GM23338 (cell line): ENCODE data around the gene ARID4B. TPM values are rescaled to one million over a fixed set of nuclear protein-coding genes. Genes with fewer than 3 reads are reported as not detected.

Experiments
- ATAC-seq: fragments of 200-7000 bp; cut with Tn5 transposase; 3 replicates; pipeline ENCODE4 v1.9.1; 2020
- DNase-seq: peaks from one replicate; pipeline ENCODE4 v3.0.0-alpha.2; 2015; ENCODE audit warnings: low spot score
- H2AFZ ChIP-seq: fragments of 200-600 bp; sonication (generic); 2 replicates; pipeline ENCODE4 v1.8.0; 2016; ENCODE audit warnings: antibody characterized with exemption, mild to moderate bottlenecking, moderate library complexity
- H3F3A ChIP-seq: fragments of 200-600 bp; sonication (generic); replicated peaks from 2 replicates; pipeline ENCODE4 v1.8.0; 2017; ENCODE audit warnings: antibody characterized with exemption, mixed run types, low read depth
- H3K27ac ChIP-seq: fragments of 200-600 bp; sonication (generic); 2 replicates; pipeline ENCODE4 v1.6.1; 2016; ENCODE audit warnings: low read depth
- H3K27me3 ChIP-seq: fragments of 200-600 bp; sonication (generic); 2 replicates; pipeline ENCODE4 v1.8.0; 2016; ENCODE audit warnings: mild to moderate bottlenecking, mixed run types, moderate library complexity; ENCODE audit not compliant: insufficient read depth
- H3K36me3 ChIP-seq: fragments of 200-600 bp; sonication (generic); 2 replicates; pipeline ENCODE4 v1.8.0; 2016; ENCODE audit warnings: mild to moderate bottlenecking; ENCODE audit not compliant: insufficient read depth
- H3K4me1 ChIP-seq: fragments of 200-600 bp; sonication (generic); 2 replicates; pipeline ENCODE4 v1.8.0; 2016; ENCODE audit warnings: mild to moderate bottlenecking, moderate library complexity; ENCODE audit not compliant: insufficient read depth
- H3K4me2 ChIP-seq: fragments of 200-600 bp; sonication (generic); 2 replicates; pipeline ENCODE4 v1.7.1; 2017; ENCODE audit warnings: mixed run types
- H3K4me3 ChIP-seq: fragments of 200-600 bp; sonication (generic); 2 replicates; pipeline ENCODE4 v1.6.1; 2016; ENCODE audit warnings: mixed run types
- H3K79me2 ChIP-seq: fragments of 200-600 bp; sonication (generic); replicated peaks from 2 replicates; pipeline ENCODE4 v1.8.0; 2017; ENCODE audit warnings: mild to moderate bottlenecking; ENCODE audit not compliant: insufficient read depth
- H3K9me2 ChIP-seq: fragments of 200-600 bp; sonication (generic); 2 replicates; pipeline ENCODE4 v1.8.0; 2017; ENCODE audit not compliant: insufficient read depth
- H4K20me1 ChIP-seq: fragments of 200-600 bp; sonication (generic); replicated peaks from 2 replicates; pipeline ENCODE4 v1.8.0; 2017; ENCODE audit warnings: mild to moderate bottlenecking; ENCODE audit not compliant: insufficient read depth
- H3K27ac Mint-ChIP-seq: 2 replicates; pipeline ENCODE4 v1.8.0; 2020; ENCODE audit warnings: inconsistent platforms, mild to moderate bottlenecking, moderate library complexity, mixed read lengths
- H3K27me3 Mint-ChIP-seq: 3 replicates; pipeline ENCODE4 v1.8.0; 2022; ENCODE audit warnings: low read depth, mild to moderate bottlenecking, moderate library complexity, mixed read lengths, inconsistent platforms; ENCODE audit not compliant: insufficient read depth, poor library complexity
- H3K36me3 Mint-ChIP-seq: 3 replicates; pipeline ENCODE4 v1.8.0; 2021; ENCODE audit warnings: low read depth, mild to moderate bottlenecking, inconsistent platforms, moderate library complexity, mixed read lengths
- H3K4me1 Mint-ChIP-seq: 3 replicates; pipeline ENCODE4 v1.8.0; 2020; ENCODE audit warnings: mild to moderate bottlenecking, inconsistent platforms, mixed read lengths
- H3K4me3 Mint-ChIP-seq: 3 replicates; pipeline ENCODE4 v1.8.0; 2021; ENCODE audit warnings: moderate library complexity, mild to moderate bottlenecking, inconsistent platforms, mixed read lengths
- H3K9me3 Mint-ChIP-seq: 3 replicates; pipeline ENCODE4 v1.8.0; 2020; ENCODE audit warnings: moderate library complexity, mild to moderate bottlenecking, inconsistent platforms, mixed read lengths
- EZH2 ChIP-seq: fragments of 200-600 bp; sonication (generic); IDR thresholded peaks from one replicate; pipeline ENCODE4 v1.8.0; 2017; ENCODE audit warnings: antibody characterized with exemption, mild to moderate bottlenecking, low read depth; ENCODE audit not compliant: unreplicated experiment
- NANOG ChIP-seq: IDR thresholded peaks from 2 replicates; pipeline ENCODE4 v1.6.1; 2016; ENCODE audit warnings: antibody characterized with exemption, borderline replicate concordance
- ZNF114 ChIP-seq: fragments of 250-450 bp; sonication (Bioruptor Pico); IDR thresholded peaks from 2 replicates; pipeline ENCODE4 v1.5.0; 2020; ENCODE audit warnings: mild to moderate bottlenecking, moderate library complexity
- ZNF462 ChIP-seq: fragments of 250-450 bp; sonication (Bioruptor Pico); IDR thresholded peaks from 2 replicates; pipeline ENCODE4 v1.5.0; 2020; ENCODE audit warnings: mild to moderate bottlenecking, moderate library complexity
- polyA plus RNA-seq: library from polyadenylated mRNA; unstranded; fragments of >200 nt; fragmentation: Nextera tagmentation; extraction: Ambion mirVana; gene quantifications from 2 replicates; pipeline ENCODE4 v1.2.1, GENCODE V29; 2016
- total RNA-seq: library from RNA; depleted of rRNA; stranded (reverse); fragments of >200 nt; shearing (Covaris generic); gene quantifications from 2 replicates; pipeline ENCODE4 v1.2.3, GENCODE V29; 2014

Gene ARID4B
- total and polyA plus RNA-seq, 2 experiments from 2014 or later, result 25.1 to 59.8 TPM

- Mint-ChIP-seq H3K4me3 (no peak overlapping the region), H3K36me3 (no peaks in the 10 kb centered on the region), H3K9me3 (no peaks in the 10 kb centered on the region), H3K27me3 (peaks cover 2% of the 10 kb centered on the region), H3K4me1 (peaks cover 44% of the 10 kb centered on the region), H3K27ac (no peak overlapping the region)
- Histone ChIP-seq H3K79me2 (peaks cover 99% of the 10 kb centered on the region), H3F3A (no peaks in the 10 kb centered on the region), H3K4me2 (no peak overlapping the region), H3K36me3 (no peaks in the 10 kb centered on the region), H3K4me1 (peaks cover 40% of the 10 kb centered on the region), H3K27ac (no peak overlapping the region), H2AFZ (no peak overlapping the region), H3K4me3 (no peak overlapping the region), H3K9me2 (no peaks in the 10 kb centered on the region), H3K27me3 (no peaks in the 10 kb centered on the region), H4K20me1 (peaks cover 76% of the 10 kb centered on the region)
- ATAC-seq, result no peak
- TF ChIP-seq ZNF462 (CRISPR knock-in tag) (no peak), NANOG (no peak), EZH2 (no peak), ZNF114 (no peak)
- no peak for DNase-seq
Observed at GRCh38 chr1:235289859-235290739, 37.9 kb downstream of the ARID4B start.
